Skeletal muscle tissue (tissue), 4 donors: ENCODE results near the gene CLIC3. TPM values are rescaled to one million over a fixed set of nuclear protein-coding genes. Genes with fewer than 3 reads are reported as not detected.

Experiments used
- H3K27ac ChIP-seq: one replicate; pipeline ENCODE4 v1.7.0; 2013; ENCODE audit warnings: mild to moderate bottlenecking, low read depth, low read length, inconsistent platforms
- H3K27me3 ChIP-seq, 3 donors: one replicate each; pipeline ENCODE4 v1.7.0; 2013; ENCODE audit warnings: low read length in 3 of 3; ENCODE audit not compliant: control insufficient read depth in 3 of 3, insufficient read depth in 3 of 3
- H3K36me3 ChIP-seq, 3 donors: one replicate each; pipeline ENCODE4 v1.7.0; 2013; ENCODE audit warnings: low read length in 3 of 3; ENCODE audit not compliant: control insufficient read depth in 3 of 3, insufficient read depth in 3 of 3
- H3K4me1 ChIP-seq, 3 donors: one replicate each; pipeline ENCODE4 v1.7.0; 2013; ENCODE audit warnings: low read length in 3 of 3, mild to moderate bottlenecking in 3 of 3; ENCODE audit not compliant: control insufficient read depth in 3 of 3, insufficient read depth in 3 of 3
- H3K4me3 ChIP-seq, 3 donors: one replicate each; pipeline ENCODE4 v1.7.0; 2013; ENCODE audit warnings: low read length in 3 of 3
- H3K9ac ChIP-seq, 3 donors: one replicate each; pipeline ENCODE4 v1.7.0; 2013; ENCODE audit warnings: low read length in 3 of 3, mild to moderate bottlenecking in 3 of 3, moderate library complexity in 2 of 3, low read depth in 1 of 3
- H3K9me3 ChIP-seq, 3 donors: one replicate each; pipeline ENCODE4 v1.7.0; 2013; ENCODE audit warnings: low read length in 3 of 3; ENCODE audit not compliant: control insufficient read depth in 3 of 3
- total RNA-seq: library from RNA; depleted of rRNA; stranded (reverse); fragments of >200 nt; gene quantifications from one replicate; pipeline ENCODE4 v1.2.3, GENCODE V29; 2014
- donor health status: Osteomylitis.

The CLIC3 gene
- total RNA-seq, 1 donor from 2014 or later: not detected

DNA sequence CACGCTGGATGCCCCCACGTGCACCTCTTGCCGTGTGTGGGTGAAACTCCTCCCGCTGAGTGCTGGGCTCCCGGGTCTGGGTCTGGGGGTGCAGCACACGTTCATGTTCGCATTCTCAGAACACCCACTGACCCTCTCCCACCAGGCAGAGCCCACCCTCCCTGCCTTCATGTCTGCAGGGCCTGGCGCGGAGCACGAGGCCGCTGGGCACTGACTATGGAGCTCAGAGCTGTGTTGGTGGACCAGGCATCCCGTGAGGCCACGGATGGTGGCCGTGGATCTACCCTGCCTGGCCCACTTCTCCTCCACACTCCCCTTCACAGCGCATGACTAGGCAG is 35.5 kb downstream of the CLIC3 start:
- no peaks in the 10 kb centered on the region for H3K9me3 ChIP-seq
- H3K27ac ChIP-seq: no peak overlapping the region
- no peak overlapping the region for H3K9ac ChIP-seq
- H3K4me1 ChIP-seq: peaks cover 3 to 10% (median 9%) of the 10 kb centered on the region in 3 donors
- H3K36me3 ChIP-seq: no peaks in the 10 kb centered on the region
- no peak overlapping the region for H3K4me3 ChIP-seq
- H3K27me3 ChIP-seq: peaks cover 5 to 15% (median 9%) of the 10 kb centered on the region in 3 donors

DNA sequence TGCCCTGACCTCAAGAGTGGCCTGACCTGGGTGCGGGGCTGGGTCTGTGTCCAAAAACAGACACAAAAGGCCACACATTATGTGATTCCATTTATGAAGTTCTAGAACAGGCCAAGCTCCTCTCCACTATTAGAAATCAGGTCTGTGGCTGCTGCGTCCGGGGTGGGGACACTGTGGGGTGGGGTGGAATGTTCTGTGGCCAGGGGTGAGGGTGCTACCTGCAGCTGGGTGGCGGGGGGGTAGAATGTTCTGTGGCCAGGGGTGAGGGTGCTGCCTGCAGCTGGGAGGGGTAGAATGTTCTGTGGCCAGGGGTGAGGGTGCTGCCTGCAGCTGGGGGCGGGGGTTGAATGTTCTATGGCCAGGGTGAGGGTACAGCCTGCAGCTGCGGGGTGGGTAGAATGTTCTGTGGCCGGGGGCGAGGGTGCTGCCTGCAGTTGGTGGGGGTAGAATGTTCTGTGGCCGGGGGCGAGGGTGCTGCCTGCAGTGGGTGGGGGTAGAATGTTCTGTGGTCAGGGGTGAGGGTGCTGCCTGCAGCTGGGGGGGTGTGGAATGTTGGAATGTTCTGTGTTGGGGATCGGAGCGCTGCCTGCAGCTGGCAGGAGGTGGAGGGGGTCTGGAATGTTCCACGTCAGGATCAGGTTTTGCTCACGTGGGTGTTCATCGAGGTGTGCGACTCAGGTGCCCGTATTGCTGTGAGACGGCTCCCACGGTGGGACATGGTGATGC is 36.0 kb downstream of the CLIC3 start:
- no peaks in the 10 kb centered on the region for H3K36me3 ChIP-seq
- H3K4me1 ChIP-seq: peaks cover 3 to 10% (median 9%) of the 10 kb centered on the region in 3 donors
- no peak overlapping the region for H3K27ac ChIP-seq
- H3K9me3 ChIP-seq: no peaks in the 10 kb centered on the region
- H3K4me3 ChIP-seq: no peak overlapping the region
- peaks cover 0 to 12% (median 5%) of the 10 kb centered on the region in 3 donors for H3K27me3 ChIP-seq
- no peak overlapping the region for H3K9ac ChIP-seq

DNA sequence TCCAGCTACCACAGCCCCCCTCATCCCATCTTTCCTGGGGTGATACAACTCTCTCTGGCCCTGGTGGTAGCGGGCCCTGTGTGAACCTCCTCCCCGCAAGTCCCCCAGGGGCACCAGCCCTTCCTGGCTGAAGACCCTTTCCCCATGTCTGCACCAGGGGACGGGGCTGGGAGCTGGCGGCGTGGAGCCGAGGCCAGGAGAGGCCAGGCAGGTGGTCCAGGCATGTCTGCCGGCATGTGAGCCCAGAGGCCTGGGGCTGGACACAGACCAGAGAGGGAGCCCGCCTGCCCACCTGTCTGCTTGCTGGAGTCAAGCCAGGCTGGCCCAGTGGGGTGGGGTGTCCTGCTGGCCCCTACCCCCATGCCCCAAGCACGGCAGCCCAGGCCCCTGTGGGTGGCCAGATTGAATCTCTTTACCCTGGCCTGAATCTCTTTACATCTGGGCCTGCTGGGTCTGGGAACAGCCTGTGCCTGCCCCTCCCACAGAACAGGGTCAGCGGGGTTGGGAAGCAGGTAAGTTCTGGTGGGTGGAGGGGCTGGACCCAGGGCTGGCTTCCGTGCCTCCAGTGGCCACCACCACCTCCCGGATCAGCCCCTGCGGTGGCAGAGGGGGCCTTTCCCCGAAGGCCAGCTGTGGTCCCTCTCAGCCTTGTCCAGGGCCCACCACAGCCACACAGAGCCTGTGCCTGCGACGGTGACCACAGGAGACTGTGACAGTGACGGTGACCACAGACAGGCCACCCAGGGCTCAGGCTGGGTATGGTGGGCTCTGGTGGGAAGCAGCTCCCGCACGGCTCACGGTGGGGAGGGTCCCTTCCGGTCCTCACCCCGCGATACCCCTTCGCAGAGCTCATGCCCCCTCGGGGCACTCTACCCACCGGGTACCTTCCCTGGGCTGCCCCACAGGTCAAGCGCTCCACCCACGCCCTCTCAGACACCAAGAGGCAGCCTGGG is 37.2 kb downstream of the CLIC3 start:
- Histone ChIP-seq H3K27me3 (peaks cover 0 to 12% (median 5%) of the 10 kb centered on the region in 3 donors), H3K4me3 (no peak overlapping the region), H3K9ac (no peak overlapping the region), H3K27ac (no peak overlapping the region), H3K36me3 (no peaks in the 10 kb centered on the region), H3K9me3 (no peaks in the 10 kb centered on the region), H3K4me1 (peaks cover 3 to 9% (median 7%) of the 10 kb centered on the region in 3 donors)

DNA sequence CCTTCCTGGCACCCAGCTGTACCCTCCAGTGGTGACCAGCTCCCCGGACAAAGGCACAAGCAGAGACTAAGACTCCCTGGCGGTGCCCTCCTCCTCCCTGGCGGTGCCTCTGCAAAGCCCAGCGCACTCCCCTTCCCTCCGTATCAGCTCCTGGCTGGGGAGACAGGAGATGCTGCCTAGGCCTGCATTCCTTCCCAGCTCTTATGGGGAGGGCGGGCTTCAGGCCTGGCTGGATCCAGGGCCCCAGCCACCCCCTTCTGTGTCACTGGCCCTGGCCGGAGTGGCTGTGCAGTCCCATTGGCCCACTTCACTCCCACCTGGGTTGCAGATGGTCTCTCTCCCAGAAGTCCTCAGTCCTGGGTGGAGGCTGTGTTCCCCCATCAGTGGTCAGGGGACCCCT is 37.9 kb downstream of the CLIC3 start:
- Histone ChIP-seq H3K9ac (no peak overlapping the region), H3K27ac (no peak overlapping the region), H3K4me3 (no peak overlapping the region), H3K9me3 (no peaks in the 10 kb centered on the region), H3K4me1 (peaks cover 3 to 8% (median 5%) of the 10 kb centered on the region in 3 donors), H3K36me3 (no peaks in the 10 kb centered on the region), H3K27me3 (peaks cover 0 to 12% (median 4%) of the 10 kb centered on the region in 3 donors)

DNA sequence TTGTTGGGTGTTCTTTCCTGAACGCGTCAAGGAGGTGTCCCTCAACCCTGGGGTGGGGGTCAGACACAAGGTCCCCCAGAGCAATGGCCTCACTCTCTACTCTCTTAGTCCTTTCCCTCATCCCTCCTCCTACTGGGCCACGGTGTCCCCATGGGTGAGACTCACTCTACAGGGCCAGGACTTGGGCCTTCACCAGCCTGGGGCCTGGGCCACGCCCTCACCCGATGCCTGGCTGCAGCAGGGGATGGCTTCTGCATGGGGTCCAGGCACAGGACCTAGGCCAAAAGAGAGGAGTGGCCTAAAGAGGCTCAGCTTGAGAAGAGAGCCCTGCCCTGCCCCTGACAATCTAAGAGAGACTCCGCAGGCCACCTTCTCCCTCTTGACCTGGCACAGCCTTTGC is 38.5 kb downstream of the CLIC3 start:
- Histone ChIP-seq H3K36me3 (no peaks in the 10 kb centered on the region), H3K9me3 (no peaks in the 10 kb centered on the region), H3K27ac (no peak overlapping the region), H3K4me1 (peaks cover 0 to 7% (median 3%) of the 10 kb centered on the region in 3 donors), H3K4me3 (no peak overlapping the region), H3K9ac (no peak overlapping the region), H3K27me3 (peaks cover 0 to 12% (median 0%) of the 10 kb centered on the region in 3 donors)

DNA sequence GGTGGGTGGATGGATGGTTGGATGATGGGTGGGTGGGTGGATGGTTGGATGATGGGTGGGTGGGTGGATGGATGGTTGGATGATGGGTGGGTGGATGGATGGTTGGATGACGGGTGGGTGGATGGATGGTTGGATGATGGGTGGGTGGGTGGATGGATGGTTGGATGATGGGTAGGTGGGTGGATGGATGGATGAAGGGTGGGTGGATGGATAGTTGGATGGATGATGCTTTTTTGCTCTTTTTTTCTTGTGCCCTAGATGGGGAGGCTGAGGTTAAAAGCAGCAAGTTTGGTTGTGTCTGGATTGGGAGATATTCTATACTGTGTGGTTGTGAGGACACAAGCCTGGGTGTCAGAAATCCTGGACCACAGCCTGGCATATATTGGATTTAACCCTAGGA is 38.9 kb downstream of the CLIC3 start:
- H3K36me3 ChIP-seq: no peaks in the 10 kb centered on the region
- H3K4me3 ChIP-seq: no peak overlapping the region
- no peaks in the 10 kb centered on the region for H3K9me3 ChIP-seq
- H3K27me3 ChIP-seq: peaks cover 0 to 12% (median 0%) of the 10 kb centered on the region in 3 donors
- no peak overlapping the region for H3K27ac ChIP-seq
- no peak overlapping the region for H3K9ac ChIP-seq
- peaks cover 0 to 7% (median 3%) of the 10 kb centered on the region in 3 donors for H3K4me1 ChIP-seq

DNA sequence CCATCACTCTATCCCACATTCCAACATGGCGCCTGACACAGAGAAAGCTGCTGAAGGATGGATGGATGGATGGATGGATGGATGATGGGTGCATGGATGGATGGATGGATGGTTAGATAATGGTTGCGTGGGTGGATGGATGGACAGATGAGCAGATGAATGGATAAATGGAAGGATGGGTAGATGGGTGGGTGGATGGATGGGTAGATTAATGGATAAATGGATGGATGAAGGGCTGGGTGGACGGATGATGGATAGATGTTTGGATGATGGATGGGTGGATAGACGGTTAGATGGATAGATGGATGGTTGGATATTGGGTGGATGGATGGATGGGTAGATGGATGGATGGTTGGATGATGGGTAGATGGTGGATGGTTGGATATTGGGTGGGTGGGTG is 39.8 kb downstream of the CLIC3 start:
- peaks cover 0 to 3% (median 3%) of the 10 kb centered on the region in 3 donors for H3K4me1 ChIP-seq
- H3K9me3 ChIP-seq: no peaks in the 10 kb centered on the region
- no peak overlapping the region for H3K9ac ChIP-seq
- H3K4me3 ChIP-seq: no peak overlapping the region
- H3K27ac ChIP-seq: no peak overlapping the region
- peaks cover 0 to 12% (median 0%) of the 10 kb centered on the region in 3 donors for H3K27me3 ChIP-seq
- H3K36me3 ChIP-seq: no peaks in the 10 kb centered on the region

DNA sequence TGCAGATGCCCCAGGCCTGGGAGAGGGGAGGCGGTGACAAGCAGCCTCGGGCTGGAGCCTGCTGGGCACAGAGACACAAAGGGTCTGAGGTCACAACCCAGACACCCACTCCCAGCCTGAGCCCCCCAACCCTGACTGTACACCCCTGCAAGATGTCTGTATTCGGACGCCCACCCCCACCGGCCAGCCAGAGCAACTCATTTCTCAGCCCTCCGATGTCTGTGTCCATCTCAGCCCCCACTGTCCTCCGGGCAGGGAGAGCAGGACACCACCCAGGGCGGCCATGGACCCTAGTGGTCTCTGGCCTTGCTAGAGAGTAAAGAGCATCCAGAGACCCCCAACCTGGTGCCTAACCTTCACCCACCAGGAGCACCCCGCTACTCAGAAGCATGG is 40.4 kb downstream of the CLIC3 start:
- no peak overlapping the region for H3K27ac ChIP-seq
- H3K4me1 ChIP-seq: peaks cover 0 to 2% (median under 1%) of the 10 kb centered on the region in 3 donors
- no peak overlapping the region for H3K4me3 ChIP-seq
- no peak overlapping the region for H3K9ac ChIP-seq
- H3K27me3 ChIP-seq: peaks cover 0 to 12% (median 0%) of the 10 kb centered on the region in 3 donors
- no peaks in the 10 kb centered on the region for H3K36me3 ChIP-seq
- no peaks in the 10 kb centered on the region for H3K9me3 ChIP-seq

DNA sequence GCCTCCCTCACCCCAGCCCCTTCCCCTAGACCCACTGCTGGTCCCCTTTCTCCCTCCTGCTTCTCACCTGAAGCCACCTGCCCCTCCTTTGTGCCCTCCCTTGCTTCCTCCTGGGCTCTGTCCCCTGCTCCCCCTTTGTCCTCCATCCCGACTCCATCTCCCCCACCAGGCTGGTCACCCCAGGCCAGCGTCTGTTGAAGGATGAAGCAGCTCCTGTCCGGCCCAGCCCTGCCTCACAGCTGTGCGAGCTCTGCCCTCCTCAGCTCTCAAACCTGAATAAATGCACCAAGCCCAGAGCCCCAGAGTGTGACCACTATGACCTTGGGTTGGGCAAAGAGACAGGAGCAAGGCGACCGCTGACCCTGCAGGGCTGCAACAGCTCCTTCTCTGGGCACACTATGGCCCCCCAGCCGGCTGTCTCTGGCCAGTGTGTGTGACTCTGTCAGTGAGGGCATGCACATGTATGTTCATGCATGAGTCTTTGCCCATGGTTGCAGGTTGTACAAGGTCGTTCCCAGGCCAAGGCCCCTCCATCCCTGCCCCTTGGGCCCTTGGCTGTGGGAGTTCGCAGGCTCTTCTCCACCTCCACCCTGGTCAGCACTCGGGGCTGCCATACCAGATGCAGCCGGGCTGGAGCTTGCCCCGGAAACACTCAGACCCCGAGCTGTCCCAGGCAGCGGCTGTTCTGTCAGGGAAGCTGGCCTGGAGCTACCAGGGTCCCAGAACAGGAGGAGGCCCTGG is 41.0 kb downstream of the CLIC3 start:
- Histone ChIP-seq H3K9me3 (no peaks in the 10 kb centered on the region), H3K4me3 (no peak overlapping the region), H3K27ac (no peak overlapping the region), H3K27me3 (peaks cover 0 to 12% (median 0%) of the 10 kb centered on the region in 3 donors), H3K4me1 (peaks cover 2 to 6% (median 4%) of the 10 kb centered on the region in 3 donors), H3K36me3 (no peaks in the 10 kb centered on the region), H3K9ac (no peak overlapping the region)
